GM12891 (cell line): ENCODE results near the gene THAP3.

Experiments
- PAX5 ChIP-seq: IDR thresholded peaks from 2 replicates; pipeline ENCODE4 v1.6.1; 2011; ENCODE audit warnings: low read length, moderate library complexity, mild to moderate bottlenecking; ENCODE audit not compliant: insufficient read depth, severe bottlenecking
- POLR2A ChIP-seq: IDR thresholded peaks from 2 replicates; pipeline ENCODE4 v1.6.1; 2011; ENCODE audit warnings: low read depth, low read length, control low read depth
- POLR2AphosphoS5 ChIP-seq: IDR thresholded peaks from 2 replicates; pipeline ENCODE4 v1.6.1; 2011; ENCODE audit warnings: low read depth, low read length, control low read depth
- SPI1 ChIP-seq: IDR thresholded peaks from 2 replicates; pipeline ENCODE4 v1.6.1; 2011; ENCODE audit warnings: low read depth, low read length, control low read depth
- TAF1 ChIP-seq: IDR thresholded peaks from 2 replicates; pipeline ENCODE4 v1.6.1; 2011; ENCODE audit warnings: low read depth, low read length, control low read depth

DNA sequence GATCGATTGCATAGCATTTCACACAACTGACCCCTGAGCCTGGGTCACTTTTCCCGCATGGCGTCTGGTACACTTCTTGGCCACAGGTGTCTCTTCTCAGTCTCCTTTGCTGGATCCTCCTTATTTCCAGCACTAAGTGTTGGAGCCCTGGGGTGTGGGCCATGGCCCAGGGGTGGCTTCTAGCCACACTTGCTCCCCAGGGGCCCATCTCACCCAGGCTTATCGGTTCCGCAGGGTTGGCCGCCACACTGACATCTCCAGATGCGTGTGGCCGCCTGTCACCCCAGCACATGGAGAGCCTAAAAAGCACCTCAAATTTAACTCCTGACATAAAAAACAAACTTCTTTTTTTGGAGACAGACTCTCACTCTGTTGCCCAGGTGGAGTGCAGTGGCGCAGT, 2.4 kb downstream of the THAP3 start:
- no peak for TF ChIP-seq POLR2A
- TF ChIP-seq PAX5 = no peak
- no peak for TF ChIP-seq TAF1
- no peak for TF ChIP-seq POLR2AphosphoS5
- TF ChIP-seq SPI1 = no peak
